HG03045 (cell line): ENCODE measurements around the gene PCIF1.
"Not testable (repeated sequence)": the region's sequence is repeated elsewhere in the genome, so short reads cannot be mapped to it uniquely, and the experiment has no call there.

Source experiments
- ATAC-seq: cut with Tn5 transposase; IDR thresholded peaks from one replicate; pipeline ENCODE4 v1.9.1; 2021; ENCODE audit warnings: mild to moderate bottlenecking, moderate library complexity; ENCODE audit not compliant: unreplicated experiment

The PCIF1 gene

DNA sequence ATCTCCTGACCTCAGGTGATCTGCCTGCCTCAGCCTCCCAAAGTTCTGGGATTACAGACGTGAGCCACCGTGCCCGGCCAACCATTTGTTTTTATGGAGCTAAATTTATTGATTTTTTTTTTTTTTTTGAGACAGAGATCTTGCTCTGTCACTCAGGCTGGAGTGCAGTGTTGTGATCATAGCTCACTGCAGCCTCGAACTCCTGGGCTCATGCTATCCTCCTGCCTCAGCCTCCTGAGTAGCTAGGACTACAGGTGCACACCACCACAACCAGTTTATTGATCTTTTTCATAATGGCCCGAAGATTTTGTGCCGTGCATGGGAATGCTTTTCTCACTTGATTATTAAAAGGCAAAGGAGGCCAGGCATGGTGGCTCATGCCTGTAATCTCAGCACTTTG is 54.3 kb downstream of the PCIF1 start:
- not testable (repeated sequence) for ATAC-seq

- no peak for ATAC-seq
Observed at GRCh38 chr20:45991616-45992015, 57.1 kb downstream of the PCIF1 start.

DNA sequence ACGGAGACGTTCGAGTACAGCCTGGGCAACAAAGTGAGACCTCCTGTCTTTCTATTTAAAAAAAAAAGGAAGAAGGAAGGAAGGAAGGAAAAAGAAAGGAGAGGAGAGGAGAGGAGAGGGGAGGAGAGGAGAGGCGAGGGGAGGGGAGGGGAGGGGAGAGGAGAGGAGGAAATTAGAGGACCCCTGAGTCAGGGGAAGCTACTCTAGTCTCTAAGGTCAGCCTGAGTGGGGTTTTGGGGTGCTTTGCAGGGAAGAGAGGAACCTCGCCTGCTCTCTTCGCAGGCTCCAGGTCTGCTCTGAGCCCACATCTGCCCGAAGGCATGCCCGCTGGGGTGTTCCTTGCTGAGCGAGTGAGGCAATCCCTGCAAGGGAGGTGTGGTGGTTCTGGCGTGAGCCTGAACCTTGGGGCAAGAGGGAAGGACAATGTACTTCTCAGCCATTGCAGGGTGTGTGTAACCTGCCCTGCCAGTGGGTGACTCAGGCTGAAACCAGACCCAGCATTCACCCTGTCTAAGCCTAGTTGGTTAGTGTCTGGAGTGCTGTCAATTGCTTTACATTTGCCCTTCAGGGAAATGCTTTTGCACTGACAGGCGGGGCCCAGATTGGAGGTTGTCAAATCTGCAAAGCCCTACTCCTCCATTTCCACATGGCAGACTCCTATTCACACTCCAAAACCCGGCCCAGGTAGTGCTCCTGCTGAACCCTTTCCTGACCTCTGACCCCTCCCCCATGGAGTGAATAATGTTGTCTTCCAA is 58.9 kb downstream of the PCIF1 start:
- ATAC-seq = no peak

DNA sequence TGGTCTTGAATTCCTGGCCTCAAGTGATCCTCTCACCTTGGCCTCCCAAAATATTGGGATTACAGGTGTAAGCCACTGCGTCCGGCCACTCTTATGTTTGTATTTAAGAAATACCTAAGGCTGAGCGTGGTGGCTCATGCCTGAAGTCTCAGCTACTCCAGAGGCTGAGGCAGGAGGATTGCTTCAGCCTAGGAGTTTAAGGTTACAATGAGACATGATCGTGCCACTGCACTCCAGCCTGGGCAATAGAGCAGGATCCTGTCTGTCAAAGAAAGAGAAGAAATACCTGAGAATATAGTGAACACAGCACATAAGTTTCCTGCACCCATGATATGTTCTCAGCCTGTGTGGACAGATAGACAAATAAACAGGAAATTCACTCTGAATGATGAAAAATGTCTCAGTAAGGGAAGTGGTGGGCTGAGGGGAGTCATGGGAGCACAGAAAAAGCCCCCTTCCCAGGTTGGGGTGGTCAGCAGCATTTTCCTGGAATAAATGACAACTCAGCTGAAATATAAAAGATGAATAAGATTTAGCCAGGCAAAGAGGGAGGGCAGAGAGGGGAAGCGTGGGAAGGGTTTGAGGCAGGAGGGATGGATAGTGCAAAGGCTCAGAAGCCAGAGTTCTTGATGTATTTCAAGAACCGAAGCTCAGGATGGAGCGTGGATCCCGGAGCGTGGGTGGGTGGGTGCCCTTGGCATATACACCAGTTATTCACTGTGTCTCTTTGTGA is 60.4 kb downstream of the PCIF1 start:
- ATAC-seq = no peak

DNA sequence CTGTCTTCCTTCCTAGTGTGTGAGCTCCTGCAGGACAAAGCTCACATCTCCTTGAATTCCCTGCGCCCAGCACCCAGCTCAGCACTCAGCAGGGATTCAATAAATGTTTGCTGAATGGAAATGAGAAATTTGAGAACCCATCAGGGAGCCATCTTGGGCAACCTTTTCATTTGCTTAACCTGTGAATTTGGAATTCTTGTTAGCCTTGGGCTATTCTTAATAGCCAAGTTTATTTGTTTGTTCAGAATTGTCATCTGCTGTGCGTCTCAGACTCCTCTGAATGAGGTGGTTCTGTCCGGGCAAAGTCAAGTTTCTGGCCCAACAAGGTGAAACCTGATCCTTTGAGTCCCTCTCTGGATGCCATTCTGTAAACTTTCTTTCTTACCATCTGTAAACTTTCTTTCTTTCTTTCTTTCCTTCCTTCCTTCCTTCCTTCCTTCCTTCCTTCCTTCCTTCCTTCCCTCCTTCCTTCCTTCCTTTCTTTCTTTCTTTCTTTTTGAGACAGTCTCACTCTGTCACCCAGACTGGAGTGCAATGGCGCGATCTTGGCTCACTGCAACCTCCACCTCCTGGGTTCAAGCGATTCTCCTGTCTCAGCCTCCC is 61.1 kb downstream of the PCIF1 start:
- not testable (repeated sequence) for ATAC-seq

GRCh38 chr20:45997187-45997586 is 62.7 kb downstream of the PCIF1 start:
- ATAC-seq = no peak
